ENCODE data around the gene PPP1R27. TPM values are rescaled to one million over a fixed set of nuclear protein-coding genes. Genes with fewer than 3 reads are reported as not detected.

The PPP1R27 gene
- polyA plus RNA-seq, 3 donors, result 0.22 to 1.5 (median 0.33) TPM

- H3K4me3 ChIP-seq (replicated peaks in 1 of 3; ENCODE audit: low read depth in 2 of 3, low read length in 3 of 3), result no peak overlapping the region
- Mint-ChIP-seq H3K4me3 (peak overlapping the region in 1 of 2 donors; percentile 13), H3K36me3 (no peaks in the 10 kb centered on the region), H3K4me1 (no peaks in the 10 kb centered on the region), H3K9me3 (peaks cover 0 to 4% (median 2%) of the 10 kb centered on the region in 7 donors), H3K27ac (peak overlapping the region in 3 of 7 donors; percentile 27 to 60 (median 47)), H3K27me3 (ENCODE audit: low read depth in 3 of 3) (peaks cover 27 to 60% (median 49%) of the 10 kb centered on the region in 3 donors)
- H3K9me3 ChIP-seq (replicated peaks in 1 of 2; ENCODE audit: control insufficient read depth in 1 of 2, insufficient read depth in 1 of 2, low read length in 2 of 2), result no peaks in the 10 kb centered on the region
- H4K20me1 ChIP-seq (ENCODE audit: insufficient read depth, low read length), result no peaks in the 10 kb centered on the region
- no peaks in the 10 kb centered on the region for H3K79me2 ChIP-seq (ENCODE audit: insufficient read depth, low read length)
- H3K27me3 ChIP-seq (ENCODE audit: control insufficient read depth in 2 of 2, insufficient read depth in 2 of 2, low read length in 2 of 2), result peaks cover 1 to 42% of the 10 kb centered on the region in 2 donors
- no peak overlapping the region for H3K27ac ChIP-seq (ENCODE audit: low read depth in 1 of 2, low read length in 2 of 2)
- intact Hi-C loops (cut with micrococcal nuclease), result no loop called here
- H2AFZ ChIP-seq (ENCODE audit: insufficient read depth, low read depth, low read length, poor library complexity, severe bottlenecking), result no peak overlapping the region
- H3K9ac ChIP-seq (ENCODE audit: insufficient read depth, low read length, poor library complexity, severe bottlenecking), result no peak overlapping the region
- H3K4me1 ChIP-seq (ENCODE audit: control insufficient read depth in 1 of 2, insufficient read depth in 2 of 2, low read length in 2 of 2), result no peaks in the 10 kb centered on the region
- DNase-seq, result no peak
- H3K4me2 ChIP-seq (replicated peaks; ENCODE audit: extremely low read depth, low read length, poor library complexity, severe bottlenecking), result no peak overlapping the region
- H3K36me3 ChIP-seq (replicated peaks in 1 of 2; ENCODE audit: control insufficient read depth in 1 of 2, insufficient read depth in 2 of 2, low read length in 2 of 2), result no peaks in the 10 kb centered on the region
- WGBS (ENCODE audit: insufficient coverage), result 65% methylated on average over 7 of the region's 7 CpGs
- TF ChIP-seq, protein P1, sequence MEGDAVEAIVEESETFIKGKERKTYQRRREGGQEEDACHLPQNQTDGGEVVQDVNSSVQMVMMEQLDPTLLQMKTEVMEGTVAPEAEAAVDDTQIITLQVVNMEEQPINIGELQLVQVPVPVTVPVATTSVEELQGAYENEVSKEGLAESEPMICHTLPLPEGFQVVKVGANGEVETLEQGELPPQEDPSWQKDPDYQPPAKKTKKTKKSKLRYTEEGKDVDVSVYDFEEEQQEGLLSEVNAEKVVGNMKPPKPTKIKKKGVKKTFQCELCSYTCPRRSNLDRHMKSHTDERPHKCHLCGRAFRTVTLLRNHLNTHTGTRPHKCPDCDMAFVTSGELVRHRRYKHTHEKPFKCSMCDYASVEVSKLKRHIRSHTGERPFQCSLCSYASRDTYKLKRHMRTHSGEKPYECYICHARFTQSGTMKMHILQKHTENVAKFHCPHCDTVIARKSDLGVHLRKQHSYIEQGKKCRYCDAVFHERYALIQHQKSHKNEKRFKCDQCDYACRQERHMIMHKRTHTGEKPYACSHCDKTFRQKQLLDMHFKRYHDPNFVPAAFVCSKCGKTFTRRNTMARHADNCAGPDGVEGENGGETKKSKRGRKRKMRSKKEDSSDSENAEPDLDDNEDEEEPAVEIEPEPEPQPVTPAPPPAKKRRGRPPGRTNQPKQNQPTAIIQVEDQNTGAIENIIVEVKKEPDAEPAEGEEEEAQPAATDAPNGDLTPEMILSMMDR (IDR thresholded peaks at IDR 0.05), result no peak
Measured at GRCh38 chr17:81809556-81809998, 25.3 kb downstream of the PPP1R27 start.

DNA sequence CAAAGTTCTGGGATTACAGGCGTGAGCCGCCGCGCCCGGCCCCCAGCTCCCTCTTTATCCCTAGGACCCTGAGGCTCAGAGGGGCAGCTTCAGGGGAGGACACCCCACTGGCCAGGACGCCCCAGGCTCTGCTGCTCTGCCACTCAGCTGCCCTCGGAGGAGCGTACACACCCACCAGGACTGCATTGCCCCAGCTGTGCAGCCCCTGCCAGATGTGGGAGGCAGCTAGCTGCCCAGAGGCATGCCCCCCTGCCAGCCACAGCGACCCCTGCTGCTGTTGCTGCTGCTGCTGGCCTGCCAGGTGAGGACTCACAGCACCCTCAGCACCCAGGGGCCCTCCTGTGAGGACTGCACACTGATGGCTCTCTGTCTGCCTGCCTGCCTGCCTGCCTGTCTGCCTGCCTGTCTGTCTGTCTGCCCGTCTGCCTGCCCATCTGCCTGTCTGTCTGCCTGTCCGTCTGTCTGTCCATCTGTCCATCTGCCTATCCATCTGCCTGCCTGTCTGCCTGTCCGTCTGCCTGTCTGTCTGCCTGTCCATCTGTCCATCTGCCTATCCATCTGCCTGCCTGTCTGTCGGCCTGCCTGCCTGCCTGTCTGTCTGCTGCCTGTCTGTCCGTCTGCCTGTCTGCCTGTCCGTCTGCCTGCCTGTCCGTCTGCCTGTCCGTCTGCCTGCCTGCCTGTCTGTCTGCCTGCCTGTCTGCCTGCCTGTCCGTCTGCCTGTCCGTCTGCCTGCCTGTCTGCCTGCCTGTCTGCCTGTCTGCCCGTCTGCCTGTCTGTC is 25.9 kb downstream of the PPP1R27 start:
- peaks cover 3 to 43% of the 10 kb centered on the region in 2 donors for H3K27me3 ChIP-seq (ENCODE audit: control insufficient read depth in 2 of 2, insufficient read depth in 2 of 2, low read length in 2 of 2)
- H3K4me1 Mint-ChIP-seq, result no peaks in the 10 kb centered on the region
- no peak for DNase-seq
- H3K36me3 Mint-ChIP-seq, result no peaks in the 10 kb centered on the region
- no peaks in the 10 kb centered on the region for H3K79me2 ChIP-seq (ENCODE audit: insufficient read depth, low read length)
- intact Hi-C loops (cut with micrococcal nuclease), result no loop called here
- WGBS (ENCODE audit: insufficient coverage), result 82% methylated on average over 20 of the region's 20 CpGs
- H3K9me3 Mint-ChIP-seq, result peaks cover 0 to 4% (median 2%) of the 10 kb centered on the region in 7 donors
- H3K4me3 Mint-ChIP-seq, result peak overlapping the region in 1 of 2 donors; percentile 13
- no peaks in the 10 kb centered on the region for H3K9me3 ChIP-seq (replicated peaks in 1 of 2; ENCODE audit: control insufficient read depth in 1 of 2, insufficient read depth in 1 of 2, low read length in 2 of 2)
- peaks cover 27 to 63% (median 49%) of the 10 kb centered on the region in 3 donors for H3K27me3 Mint-ChIP-seq (ENCODE audit: low read depth in 3 of 3)
- no peak overlapping the region for H3K27ac ChIP-seq (ENCODE audit: low read depth in 1 of 2, low read length in 2 of 2)
- H3K9ac ChIP-seq (ENCODE audit: insufficient read depth, low read length, poor library complexity, severe bottlenecking), result no peak overlapping the region
- no peaks in the 10 kb centered on the region for H4K20me1 ChIP-seq (ENCODE audit: insufficient read depth, low read length)
- H3K4me1 ChIP-seq (ENCODE audit: control insufficient read depth in 1 of 2, insufficient read depth in 2 of 2, low read length in 2 of 2), result no peaks in the 10 kb centered on the region
- H3K4me2 ChIP-seq (replicated peaks; ENCODE audit: extremely low read depth, low read length, poor library complexity, severe bottlenecking), result no peak overlapping the region
- TF ChIP-seq, protein P1 (IDR thresholded peaks at IDR 0.05), result no peak
- H3K36me3 ChIP-seq (replicated peaks in 1 of 2; ENCODE audit: control insufficient read depth in 1 of 2, insufficient read depth in 2 of 2, low read length in 2 of 2), result no peaks in the 10 kb centered on the region
- peak overlapping the region in 2 of 7 donors; percentile 25 to 27 for H3K27ac Mint-ChIP-seq
- no peak overlapping the region for H2AFZ ChIP-seq (ENCODE audit: insufficient read depth, low read depth, low read length, poor library complexity, severe bottlenecking)
- no peak overlapping the region for H3K4me3 ChIP-seq (replicated peaks in 1 of 3; ENCODE audit: low read depth in 2 of 3, low read length in 3 of 3)
